OCI-LY1 (cell line): ENCODE results near the gene HAPLN1.

Experiments
- H2AFZ ChIP-seq: fragments of 200-600 bp; sonication (generic), shearing (Covaris generic); 2 replicates; pipeline ENCODE4 v1.6.0; 2014; ENCODE audit warnings: antibody characterized with exemption, mild to moderate bottlenecking, low read length
- H3F3A ChIP-seq: fragments of 200-600 bp; sonication (generic), shearing (Covaris generic); 2 replicates; pipeline ENCODE4 v1.6.0; 2014; ENCODE audit warnings: mild to moderate bottlenecking, antibody characterized with exemption, low read length, moderate library complexity; ENCODE audit not compliant: insufficient read depth
- H3K27ac ChIP-seq: fragments of 200-600 bp; sonication (generic); 2 replicates; pipeline ENCODE4 v1.5.1; 2014; ENCODE audit warnings: low read length, mixed run types, mild to moderate bottlenecking, low read depth; ENCODE audit not compliant: poor library complexity, severe bottlenecking
- H3K27me3 ChIP-seq: fragments of 200-600 bp; sonication (generic); 2 replicates; pipeline ENCODE4 v1.6.0; 2014; ENCODE audit warnings: antibody characterized with exemption, mild to moderate bottlenecking, low read length, moderate library complexity; ENCODE audit not compliant: insufficient read depth
- H3K36me3 ChIP-seq: fragments of 200-600 bp; sonication (generic); 2 replicates; pipeline ENCODE4 v1.6.1; 2014; ENCODE audit warnings: mild to moderate bottlenecking, antibody characterized with exemption, low read length, moderate library complexity, mixed read lengths; ENCODE audit not compliant: insufficient read depth
- H3K4me1 ChIP-seq: fragments of 200-600 bp; sonication (generic); 2 replicates; pipeline ENCODE4 v1.5.1; 2014; ENCODE audit warnings: mild to moderate bottlenecking, low read length, moderate library complexity; ENCODE audit not compliant: insufficient read depth, severe bottlenecking
- H3K4me2 ChIP-seq: fragments of 200-600 bp; sonication (generic), shearing (Covaris generic); 2 replicates; pipeline ENCODE4 v1.6.1; 2014; ENCODE audit warnings: low read length
- H3K4me3 ChIP-seq: fragments of 200-600 bp; sonication (generic); 2 replicates; pipeline ENCODE4 v1.5.1; 2014; ENCODE audit warnings: low read length, low read depth, mild to moderate bottlenecking, mixed read lengths; ENCODE audit not compliant: poor library complexity, severe bottlenecking
- H3K79me2 ChIP-seq: fragments of 200-600 bp; shearing (Covaris generic); 2 replicates; pipeline ENCODE4 v1.6.1; 2016; ENCODE audit warnings: mixed run types, low read length, mixed read lengths; ENCODE audit not compliant: insufficient read depth
- H3K9ac ChIP-seq: fragments of 200-600 bp; sonication (generic), shearing (Covaris generic); 2 replicates; pipeline ENCODE4 v1.6.1; 2014; ENCODE audit warnings: mild to moderate bottlenecking, low read length, mixed read lengths
- H3K9me2 ChIP-seq: fragments of 200-600 bp; sonication (generic), shearing (Covaris generic); 2 replicates; pipeline ENCODE4 v1.6.1; 2014; ENCODE audit warnings: low read depth, mild to moderate bottlenecking, low read length, mixed read lengths
- H3K9me3 ChIP-seq: fragments of 200-600 bp; shearing (Covaris generic); 2 replicates; pipeline ENCODE4 v1.6.1; 2014; ENCODE audit warnings: low read length, mixed read lengths
- H4K20me1 ChIP-seq: fragments of 200-600 bp; sonication (generic), shearing (Covaris generic); 2 replicates; pipeline ENCODE4 v1.6.0; 2016; ENCODE audit warnings: mild to moderate bottlenecking, low read length; ENCODE audit not compliant: insufficient read depth
- CTCF ChIP-seq: fragments of 200-600 bp; sonication (generic), shearing (Covaris generic); IDR thresholded peaks from 2 replicates; pipeline ENCODE4 v1.5.1; 2017; ENCODE audit warnings: mild to moderate bottlenecking, antibody characterized with exemption, low read length, moderate library complexity, mixed read lengths
- EZH2 ChIP-seq: fragments of 200-600 bp; sonication (generic), shearing (Covaris generic); IDR thresholded peaks from 2 replicates; pipeline ENCODE4 v1.8.0; 2017; ENCODE audit warnings: borderline replicate concordance, mixed run types, mild to moderate bottlenecking, antibody characterized with exemption, low read length, moderate library complexity, mixed read lengths

The HAPLN1 gene

GRCh38 chr5:83672646-83673045, 48.0 kb downstream of the HAPLN1 start:
- H4K20me1 ChIP-seq = no peaks in the 10 kb centered on the region
- no peaks in the 10 kb centered on the region for H3K9me2 ChIP-seq
- H3K9me3 ChIP-seq = no peaks in the 10 kb centered on the region
- no peaks in the 10 kb centered on the region for H3F3A ChIP-seq
- no peak overlapping the region for H3K4me2 ChIP-seq
- no peaks in the 10 kb centered on the region for H3K79me2 ChIP-seq
- H3K9ac ChIP-seq = no peak overlapping the region
- no peaks in the 10 kb centered on the region for H3K27me3 ChIP-seq
- no peak overlapping the region for H3K27ac ChIP-seq
- no peaks in the 10 kb centered on the region for H3K4me1 ChIP-seq
- no peak overlapping the region for H2AFZ ChIP-seq
- H3K36me3 ChIP-seq = no peaks in the 10 kb centered on the region
- no peak overlapping the region for H3K4me3 ChIP-seq
- TF ChIP-seq EZH2 (no peak), CTCF (no peak)

- Histone ChIP-seq H3K9ac (no peak overlapping the region), H3K27ac (no peak overlapping the region), H3K4me1 (no peaks in the 10 kb centered on the region), H3K4me3 (no peak overlapping the region), H3K36me3 (no peaks in the 10 kb centered on the region), H3F3A (no peaks in the 10 kb centered on the region), H3K9me3 (no peaks in the 10 kb centered on the region), H3K9me2 (no peaks in the 10 kb centered on the region), H4K20me1 (no peaks in the 10 kb centered on the region), H3K27me3 (no peaks in the 10 kb centered on the region), H3K4me2 (no peak overlapping the region), H2AFZ (no peak overlapping the region), H3K79me2 (no peaks in the 10 kb centered on the region)
- TF ChIP-seq CTCF = no peak
- no peak for TF ChIP-seq EZH2
Observed at GRCh38 chr5:83672158-83672557, 48.5 kb downstream of the HAPLN1 start.

GRCh38 chr5:83665631-83666030, 55.0 kb downstream of the HAPLN1 start:
- H3K4me3 ChIP-seq = no peak overlapping the region

More at GRCh38 chr5:83665631-83666030, 55.0 kb downstream of the HAPLN1 start:
- Histone ChIP-seq H3K36me3 (no peaks in the 10 kb centered on the region), H3K4me2 (no peak overlapping the region), H3K9ac (no peak overlapping the region), H2AFZ (no peak overlapping the region), H3K4me1 (no peaks in the 10 kb centered on the region), H3K27ac (no peak overlapping the region), H3K9me2 (no peaks in the 10 kb centered on the region), H3F3A (no peaks in the 10 kb centered on the region), H4K20me1 (no peaks in the 10 kb centered on the region), H3K9me3 (no peaks in the 10 kb centered on the region), H3K27me3 (no peaks in the 10 kb centered on the region), H3K79me2 (no peaks in the 10 kb centered on the region)
- no peak for TF ChIP-seq EZH2
- no peak for TF ChIP-seq CTCF
